T-helper 1 cell treated with Interleukin-12 subunit alpha and Interleukin-12 subunit beta and Interleukin-4 antibody, amounts not matched to agents 30 ng/mL and 1 ng/mL, for 36 hours (primary cell): ENCODE measurements around the gene SRP54. TPM values are rescaled to one million over a fixed set of nuclear protein-coding genes. Genes with fewer than 3 reads are reported as not detected.
"Not testable (repeated sequence)": the region's sequence is repeated elsewhere in the genome, so short reads cannot be mapped to it uniquely, and the experiment has no call there.

ENCODE experiments used
- intact Hi-C: fragments of 100-400 bp; cut with micrococcal nuclease; formaldehyde crosslinking; loops from one replicate; pipeline ENCODE4 v1.15.1; 2024
- total RNA-seq: library from RNA; stranded (reverse); gene quantifications from 2 replicates; pipeline ENCODE4 v1.2.3, GENCODE V29; 2022

SRP54 gene
- total RNA-seq, 1 donor from 2014 or later, result 68.4 TPM

DNA sequence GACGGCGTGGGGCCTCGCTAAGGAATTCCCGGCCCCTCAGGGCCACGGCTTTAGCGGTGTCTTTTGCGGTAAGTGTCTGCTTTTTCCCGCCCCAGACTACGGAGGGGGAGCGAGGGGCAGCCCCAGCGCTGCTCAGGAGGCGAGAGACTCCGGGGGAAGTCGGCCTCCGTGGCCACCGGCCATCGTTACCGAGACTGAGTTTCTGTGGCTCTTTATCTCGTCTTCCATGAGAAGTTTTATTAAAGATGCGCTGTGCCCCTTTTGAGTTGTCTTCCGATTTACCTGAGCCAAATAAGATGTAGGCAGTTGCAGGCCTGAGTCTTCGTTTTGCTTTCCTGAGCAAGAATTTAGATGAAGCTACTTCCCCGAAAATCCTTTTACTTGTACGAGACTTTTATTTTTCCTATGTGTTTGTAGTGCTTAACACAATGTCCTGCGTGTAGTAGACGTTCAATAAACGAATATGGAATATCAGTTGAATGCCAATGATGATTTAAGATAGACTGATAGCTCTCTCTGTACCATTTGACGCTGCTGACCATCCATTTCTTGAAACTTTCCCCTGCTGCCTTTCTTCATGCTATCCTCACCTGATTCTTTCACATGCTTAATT is 462 bp downstream of the SRP54 start:
- intact Hi-C loops, result loop anchor here (2.0 to 5.0 kb wide), 3 partner anchors 446 to 1338 kb away; partner anchors contain the start of genes EAPP, MBIP and SPTSSA

DNA sequence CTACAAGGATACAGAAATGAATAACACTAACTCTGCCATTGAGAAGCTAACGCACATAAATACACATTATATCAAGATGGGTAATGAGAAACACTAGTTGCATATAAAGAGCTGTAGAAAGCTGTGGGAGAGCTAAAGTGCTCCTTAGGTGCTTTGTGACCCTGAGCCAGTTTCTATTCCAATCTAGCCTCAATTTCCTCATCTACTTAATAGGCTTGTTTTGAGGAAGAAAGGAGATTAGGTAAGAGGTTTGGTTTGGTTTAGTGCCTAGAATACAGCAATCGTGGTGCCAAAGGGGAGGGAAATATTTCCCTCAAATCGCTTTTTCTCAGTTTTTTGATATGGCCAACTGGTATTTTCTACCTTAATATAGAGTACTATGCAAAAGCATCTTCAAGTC is 994 bp downstream of the SRP54 start:
- intact Hi-C loops, result loop anchor here (2.0 to 5.0 kb wide), 3 partner anchors 446 to 1337 kb away; partner anchors contain the start of genes EAPP, MBIP and SPTSSA

DNA sequence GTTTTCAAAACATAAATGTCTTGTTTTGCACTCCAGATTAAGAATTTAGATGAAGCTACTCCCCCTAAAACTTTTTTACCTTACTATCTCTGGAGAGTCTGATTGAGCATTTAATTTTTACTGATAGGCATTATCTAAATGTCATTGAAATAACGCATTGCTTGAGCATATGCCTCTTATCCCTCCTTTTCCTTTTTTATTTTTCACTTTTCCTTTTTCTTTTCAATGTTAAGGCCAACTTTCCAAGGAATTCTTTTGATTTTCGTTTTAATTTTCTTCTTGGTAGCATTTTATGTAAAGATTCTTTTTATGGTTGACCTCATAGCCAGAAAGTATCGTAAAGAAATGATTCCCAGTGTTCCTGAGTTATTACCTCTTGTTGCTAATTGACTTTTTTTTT is 2.9 kb downstream of the SRP54 start:
- intact Hi-C loops, result no loop called here

DNA sequence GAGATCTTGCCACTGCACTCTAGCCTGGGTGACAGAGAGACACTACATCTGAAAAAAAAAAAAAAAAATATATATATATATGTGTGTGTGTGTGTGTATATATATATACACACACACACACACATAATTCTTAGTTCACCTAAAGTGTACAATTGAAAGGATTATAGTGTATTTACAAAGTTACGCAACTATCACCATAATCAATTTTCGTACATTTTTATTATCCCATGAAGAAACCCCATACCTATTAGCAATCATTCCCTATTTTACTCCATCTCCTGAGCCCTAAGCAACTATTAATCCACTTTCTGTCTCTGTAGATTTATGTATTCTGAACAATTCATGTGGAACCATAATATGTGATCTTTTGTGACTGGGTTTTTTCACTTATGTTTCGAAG is 4.4 kb downstream of the SRP54 start:
- intact Hi-C loops, result no loop called here

DNA sequence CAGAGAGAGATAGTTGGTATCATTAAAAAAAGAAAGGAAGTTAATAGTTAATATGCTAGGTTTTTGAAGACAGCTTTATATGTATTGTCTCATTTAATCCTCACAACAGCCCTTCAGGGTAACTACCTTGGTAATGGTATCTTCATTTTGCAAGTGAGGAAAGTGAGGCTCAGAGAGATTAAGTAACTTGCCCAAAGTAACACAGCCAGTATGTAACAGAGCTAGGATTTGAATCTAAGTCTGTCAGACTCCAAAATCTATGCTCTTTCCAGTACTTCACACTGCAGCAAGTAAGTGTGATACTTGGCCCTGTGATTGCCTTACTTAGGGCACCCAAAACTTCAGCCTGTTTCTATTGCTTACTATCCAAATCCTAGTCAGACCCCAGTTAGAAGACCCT is 7.0 kb downstream of the SRP54 start:
- intact Hi-C loops, result no loop called here

DNA sequence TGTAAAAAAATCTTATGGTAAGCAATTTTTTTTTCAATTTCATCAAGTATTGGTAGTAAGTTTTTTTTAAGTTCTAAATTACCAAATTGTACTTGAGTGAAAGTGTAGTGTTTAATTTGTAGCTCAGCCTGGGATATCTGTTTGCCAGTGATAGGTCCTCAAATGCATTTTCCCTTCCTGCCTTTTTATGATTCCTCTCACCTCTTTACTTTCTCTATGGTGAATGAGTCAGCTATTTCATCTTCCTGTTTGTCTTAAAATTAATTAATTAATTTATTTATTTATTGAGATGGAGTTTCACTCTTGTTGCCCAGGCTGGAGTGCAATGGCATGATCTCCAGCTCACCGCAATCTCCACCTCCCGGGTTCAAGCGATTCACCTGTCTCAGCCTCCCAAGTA is 10.6 kb downstream of the SRP54 start:
- intact Hi-C loops, result no loop called here

DNA sequence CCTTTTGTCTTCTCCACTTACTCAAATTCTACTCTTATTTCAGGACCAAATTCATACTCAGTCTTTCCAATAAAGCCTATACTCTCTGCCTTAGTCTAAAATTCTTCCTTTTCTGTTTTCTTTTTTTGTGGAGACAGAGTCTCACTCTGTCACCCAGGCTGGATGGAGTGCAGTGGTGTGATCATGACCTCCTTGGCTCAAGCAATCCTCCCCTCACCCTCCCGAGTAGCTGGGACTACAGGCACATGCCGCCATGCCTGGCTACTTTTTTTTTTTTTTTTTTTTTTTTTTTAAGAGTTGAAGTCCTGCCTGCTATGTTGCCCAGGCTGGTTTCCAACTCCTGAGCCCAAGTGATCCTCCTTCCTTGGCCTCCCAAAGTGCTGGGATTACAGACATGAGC is 11.9 kb downstream of the SRP54 start:
- intact Hi-C loops, result no loop called here

DNA sequence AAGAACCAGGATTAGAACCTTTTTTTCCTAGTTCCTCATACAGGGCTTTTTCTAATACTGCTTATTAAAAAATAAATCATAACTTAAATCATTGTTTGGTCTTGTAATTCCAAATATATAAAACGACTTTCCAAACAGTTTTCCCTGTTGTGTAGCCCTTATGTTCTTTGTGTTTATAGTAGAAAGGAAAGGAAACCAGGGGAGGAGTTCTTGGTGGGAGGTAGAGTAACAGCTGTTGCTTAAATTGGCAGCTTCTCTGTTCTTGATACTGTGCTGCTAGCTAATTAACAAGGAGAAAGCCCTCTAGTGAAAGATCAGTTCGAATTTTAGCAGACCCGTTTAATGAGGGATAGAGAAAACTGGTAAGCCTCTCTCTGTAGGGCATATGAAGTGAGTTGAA is 15.0 kb downstream of the SRP54 start:
- intact Hi-C loops, result no loop called here

DNA sequence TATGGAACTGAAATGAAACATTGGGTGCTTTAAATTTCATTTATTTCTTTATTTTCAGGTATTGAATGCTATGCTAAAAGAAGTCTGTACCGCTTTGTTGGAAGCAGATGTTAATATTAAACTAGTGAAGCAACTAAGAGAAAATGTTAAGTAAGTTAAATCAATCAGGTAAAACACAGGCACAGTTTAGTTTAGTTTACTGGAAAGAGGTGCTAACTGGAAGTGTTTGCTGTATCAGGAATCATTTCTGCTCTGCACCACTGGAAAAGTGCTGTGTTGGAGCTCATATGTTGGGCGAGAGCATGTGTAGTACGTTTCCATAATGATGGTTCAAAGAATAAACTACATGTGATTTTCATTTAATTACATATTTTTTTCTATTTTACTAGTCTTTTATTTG is 16.7 kb downstream of the SRP54 start:
- intact Hi-C loops, result no loop called here

DNA sequence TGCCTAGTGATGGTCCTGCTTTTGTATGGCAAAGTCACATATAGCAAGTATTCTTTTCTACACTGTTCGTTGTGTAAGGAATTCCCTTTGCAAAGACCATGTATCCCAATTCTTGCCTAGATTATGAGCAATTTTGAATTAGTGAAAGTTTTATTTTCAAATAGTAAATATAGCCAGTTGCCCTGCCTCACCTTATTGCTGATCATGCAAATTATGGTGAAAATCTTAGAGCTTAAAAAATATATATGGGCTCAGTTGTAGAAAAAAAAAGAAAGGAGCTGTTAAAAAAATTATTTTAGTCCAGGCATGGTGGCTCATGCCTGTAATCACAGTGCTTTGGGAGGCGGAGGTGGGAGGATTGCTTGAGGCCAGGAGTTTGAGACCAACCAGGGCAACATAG is 18.8 kb downstream of the SRP54 start:
- intact Hi-C loops, result no loop called here

DNA sequence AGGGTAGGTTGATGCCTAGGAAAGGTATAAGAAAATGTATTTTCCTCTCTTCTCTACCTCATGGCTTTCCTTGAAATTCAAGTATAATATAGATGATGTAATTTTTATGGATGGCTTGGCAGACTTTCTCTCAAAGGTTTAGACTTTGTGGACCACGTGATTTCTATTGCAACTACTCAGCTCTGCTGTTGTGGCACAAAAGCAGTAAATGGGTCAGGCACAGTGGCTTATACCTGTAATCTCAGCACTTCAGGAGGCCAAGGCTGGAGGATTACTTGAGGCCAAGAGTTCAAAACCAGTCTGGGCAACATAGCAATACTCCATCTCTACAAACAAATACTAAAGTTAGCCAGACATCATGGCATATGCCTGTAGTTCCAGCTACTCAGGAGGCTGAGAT is 22.0 kb downstream of the SRP54 start:
- intact Hi-C loops, result no loop called here

DNA sequence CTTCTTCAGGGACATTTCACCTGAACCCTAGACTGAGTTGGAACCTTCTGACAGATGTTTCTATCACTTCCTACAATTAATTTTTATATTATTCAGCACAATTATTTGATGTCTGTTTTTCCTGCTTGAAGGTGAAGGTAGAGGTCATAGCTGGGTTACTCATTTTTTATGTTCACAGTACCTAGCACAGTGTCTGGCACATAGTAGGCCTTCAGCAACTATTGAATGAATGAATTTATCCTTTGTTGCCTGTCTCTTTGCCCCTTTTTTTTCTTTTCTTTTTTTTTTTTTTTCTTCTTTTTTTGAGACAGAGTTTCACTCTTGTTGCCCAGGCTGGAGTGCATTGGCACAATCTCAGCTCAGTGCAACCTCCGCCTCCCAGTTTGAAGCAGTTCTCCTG is 33.8 kb downstream of the SRP54 start:
- intact Hi-C loops, result no loop called here

DNA sequence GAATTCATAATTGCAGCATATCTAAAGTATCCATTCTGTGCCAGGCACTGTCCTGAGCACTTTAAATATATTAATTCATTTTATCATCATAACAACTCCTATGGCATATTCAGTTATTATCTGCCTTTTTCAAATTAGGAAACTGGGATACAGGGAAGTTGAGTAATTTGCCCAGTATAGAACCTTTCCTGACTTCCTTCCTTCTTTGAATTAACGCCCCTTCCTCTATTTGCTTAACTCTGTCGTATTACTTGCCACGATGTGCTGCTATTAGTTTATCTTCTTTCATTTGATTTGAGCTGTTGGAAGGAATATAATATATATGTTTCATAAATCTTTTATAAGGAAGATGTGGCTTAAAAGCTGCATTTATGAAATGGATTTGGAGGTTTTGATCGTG is 37.9 kb downstream of the SRP54 start:
- intact Hi-C loops, result no loop called here

DNA sequence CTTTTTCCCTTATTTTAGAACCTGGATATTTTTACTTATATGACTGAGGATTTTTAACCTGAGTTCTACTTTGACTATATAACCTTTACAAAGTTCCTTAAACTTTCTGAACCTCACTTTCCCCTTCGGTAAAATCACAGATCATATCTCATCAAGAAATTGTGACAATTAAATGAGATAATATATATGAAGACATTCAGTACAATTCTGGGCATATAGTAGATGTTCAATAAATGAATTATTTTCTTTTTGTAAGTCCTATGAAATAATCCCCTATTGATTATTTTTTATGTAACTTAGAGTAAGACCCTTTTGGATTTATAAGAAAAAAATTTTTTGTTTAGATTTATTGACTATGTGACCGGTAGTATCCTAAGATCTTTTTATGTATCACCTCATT is 45.6 kb downstream of the SRP54 start:
- intact Hi-C loops, result no loop called here

DNA sequence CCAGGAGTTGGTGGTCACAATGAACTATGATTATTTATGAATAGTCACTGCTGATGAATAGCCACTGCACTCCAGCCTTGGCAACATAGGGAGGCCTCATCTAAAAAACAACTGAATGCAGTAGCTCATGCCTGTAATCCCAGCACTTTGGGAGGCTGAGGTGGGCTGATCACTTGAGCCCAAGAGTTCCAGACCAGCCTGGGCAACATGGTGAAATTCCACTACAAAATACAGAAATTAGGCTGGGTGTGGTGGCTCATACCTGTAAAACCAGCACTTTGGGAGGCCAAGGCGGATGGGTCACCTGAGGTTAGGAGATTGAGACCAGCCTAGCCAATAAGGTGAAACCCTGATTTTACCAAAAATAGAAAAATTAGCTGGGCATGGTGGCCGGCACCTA is 49.8 kb downstream of the SRP54 start:
- intact Hi-C loops, result no loop called here

DNA sequence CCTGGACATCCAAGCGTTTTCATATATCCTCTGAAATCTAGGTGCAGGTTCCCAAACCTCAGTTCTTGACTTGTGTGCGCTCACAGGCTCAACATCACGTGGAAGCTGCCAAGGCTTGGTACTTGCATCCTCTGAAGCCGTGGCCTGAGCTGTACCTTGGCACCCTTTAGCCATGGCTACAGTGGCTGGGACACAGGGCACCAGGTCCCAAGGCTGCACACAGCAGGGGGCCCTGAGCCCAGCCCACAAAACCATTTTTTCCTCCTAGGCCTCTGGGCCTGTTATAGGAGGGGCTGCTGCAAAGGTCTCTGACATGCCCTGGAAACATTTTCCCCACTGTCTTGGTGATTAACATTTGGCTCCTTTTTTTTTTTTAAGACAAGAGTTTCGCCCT is 51.6 kb downstream of the SRP54 start:
- intact Hi-C loops, result no loop called here

DNA sequence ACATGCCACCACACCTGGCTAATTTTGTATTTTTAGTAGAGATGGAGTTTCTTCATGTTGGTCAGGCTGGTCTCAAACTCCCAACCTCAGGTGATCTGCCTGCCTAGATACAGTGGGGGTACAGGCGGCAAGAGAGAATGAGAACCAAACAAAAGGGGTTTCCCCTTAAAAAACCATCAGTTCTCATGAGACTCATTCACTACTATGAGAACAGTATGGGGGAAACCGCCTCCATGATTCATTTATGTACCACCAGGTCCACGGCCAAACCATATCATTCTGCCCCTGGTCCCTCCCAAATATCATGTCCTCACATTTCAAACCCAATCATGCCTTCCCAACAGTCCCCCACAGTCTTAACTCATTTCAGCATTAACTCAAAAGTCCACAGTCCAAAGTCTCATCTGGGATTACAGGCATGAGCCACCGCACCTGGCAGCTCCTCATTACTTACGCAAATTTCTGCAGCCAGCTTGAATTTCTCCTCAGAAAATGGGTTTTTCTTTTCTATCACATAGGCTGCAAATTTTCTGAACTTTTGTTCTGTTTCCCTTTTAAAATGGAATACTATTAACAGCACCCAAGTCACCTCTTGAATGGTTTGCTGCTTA is 52.3 kb downstream of the SRP54 start:
- intact Hi-C loops, result not testable (repeated sequence)

DNA sequence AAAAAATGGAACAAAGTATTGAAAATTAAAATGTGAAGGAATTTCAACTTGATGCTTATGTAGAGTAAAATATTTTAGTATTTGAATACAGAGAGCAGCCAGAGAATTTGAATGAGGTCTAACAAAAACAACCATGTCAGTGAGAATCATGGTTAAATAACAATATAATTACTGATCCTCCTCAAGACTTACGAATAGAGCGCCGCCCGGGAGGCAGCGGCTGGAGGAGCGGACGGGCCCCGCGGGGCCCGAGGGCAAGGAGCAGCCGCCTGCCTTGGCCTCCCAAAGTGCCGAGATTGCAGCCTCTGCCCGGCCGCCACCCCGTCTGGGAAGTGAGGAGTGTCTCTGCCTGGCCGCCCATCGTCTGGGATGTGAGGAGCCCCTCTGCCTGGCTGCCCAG is 55.5 kb downstream of the SRP54 start:
- intact Hi-C loops, result not testable (repeated sequence)

DNA sequence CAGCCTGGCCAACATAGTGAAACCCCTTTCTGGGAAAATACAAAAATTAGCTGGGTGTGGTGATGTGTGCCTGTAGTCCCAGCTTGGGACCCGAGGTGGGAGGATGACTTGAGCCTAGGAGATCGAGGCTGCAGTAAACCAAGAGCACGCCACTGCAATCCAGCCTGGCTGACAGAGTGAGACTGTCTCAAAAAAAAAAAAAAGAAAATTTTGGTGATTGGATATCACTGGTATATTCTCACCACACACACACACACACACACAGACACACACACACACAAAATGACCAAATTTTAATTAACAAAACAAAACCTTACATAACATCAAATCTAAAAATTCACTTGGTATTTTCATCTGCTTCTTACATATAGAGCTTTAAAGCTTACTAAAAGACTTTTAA is 59.8 kb downstream of the SRP54 start:
- intact Hi-C loops, result no loop called here

DNA sequence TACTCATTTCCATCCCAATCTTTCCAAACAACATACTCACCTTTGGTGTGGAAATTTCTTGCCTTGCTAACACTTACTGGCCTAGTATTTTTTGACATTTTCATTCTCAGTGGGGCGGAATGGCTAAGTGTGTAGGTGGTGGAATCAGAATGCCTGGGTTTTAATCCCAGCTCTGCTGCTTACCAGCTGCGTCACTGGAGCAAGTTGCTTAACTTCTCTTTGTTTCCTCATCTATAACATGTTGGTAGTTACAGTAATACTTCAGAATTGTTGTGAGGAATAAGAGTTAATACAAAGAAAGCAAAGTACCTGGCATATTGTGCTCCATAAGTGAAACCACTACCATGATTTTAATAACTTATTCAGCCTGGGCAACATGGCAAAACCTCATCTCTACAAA is 60.3 kb downstream of the SRP54 start:
- intact Hi-C loops, result no loop called here

DNA sequence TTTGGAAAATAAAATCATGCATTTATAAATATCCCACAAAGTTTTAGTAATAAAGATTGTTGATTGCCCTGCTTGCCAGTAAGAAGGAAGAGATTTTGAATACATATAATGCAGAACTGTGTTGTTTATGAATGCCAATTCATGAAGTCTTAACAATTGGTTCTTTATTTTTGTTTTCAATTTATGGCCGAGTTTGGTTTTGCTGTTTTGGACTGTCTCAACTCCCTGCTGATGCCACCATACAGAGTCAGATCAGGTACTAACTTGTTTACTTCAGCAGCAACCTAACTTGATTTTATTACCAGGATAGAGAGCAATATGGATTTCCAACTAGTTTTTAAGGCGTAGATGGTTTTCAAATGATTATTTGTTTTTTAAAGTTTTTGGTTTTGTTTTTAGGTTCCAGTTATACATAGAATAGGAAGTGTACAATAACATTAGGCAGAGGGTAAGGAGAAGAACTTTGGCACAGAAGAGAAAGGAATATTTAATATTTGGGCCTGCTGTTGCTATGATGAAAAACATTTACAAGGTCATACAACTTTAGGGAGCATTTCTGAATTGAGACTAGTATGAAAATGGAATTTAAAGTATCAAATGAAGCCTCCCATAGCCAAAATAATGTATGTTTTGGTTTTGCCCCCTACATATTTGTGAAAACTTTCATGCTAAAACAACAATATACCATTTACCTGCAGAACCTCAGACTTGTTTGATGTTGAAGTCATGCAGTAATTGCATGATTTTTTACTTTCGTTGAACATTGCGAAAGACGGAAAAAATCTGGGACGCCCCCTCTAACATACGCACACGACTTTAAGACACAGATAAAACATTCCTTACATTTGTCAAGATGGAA is 62.4 kb downstream of the SRP54 start:
- intact Hi-C loops, result loop anchor here (5.0 kb wide), 1 partner anchor 508 kb away; the partner anchor contains the start of gene EAPP

DNA sequence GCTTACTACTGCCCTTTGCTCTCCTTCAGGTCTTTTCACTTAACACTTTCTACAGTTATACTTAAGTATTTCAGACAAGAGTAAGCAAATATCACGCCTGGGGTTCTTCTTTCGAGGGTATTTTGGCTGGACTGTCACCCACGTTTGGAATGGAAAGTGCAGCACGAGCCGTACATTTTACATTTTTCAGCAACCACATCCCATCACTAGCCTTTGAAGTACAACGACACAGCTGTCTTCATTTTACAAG is 62.9 kb downstream of the SRP54 start:
- intact Hi-C loops, result loop anchor here (1.0 to 5.0 kb wide), 13 partner anchors 63 to 781 kb away; partner anchors contain the start of genes BRMS1L, CFL2, EAPP and NFKBIA
